COR-L47 (cell line): Measurements from ENCODE around the gene SLF2.
"Not testable (repeated sequence)": the region's sequence is repeated elsewhere in the genome, so short reads cannot be mapped to it uniquely, and the experiment has no call there.

ENCODE experiments used
- DNase-seq: peaks from one replicate; lab custom pipeline; 2025; lab: John Stamatoyannopoulos, UW

The SLF2 gene

GRCh38 chr10:100878291-100878910, 34.4 kb upstream of the SLF2 start:
- peak; percentile 38 for DNase-seq

GRCh38 chr10:100879741-100880360, 32.9 kb upstream of the SLF2 start:
- no peak for DNase-seq

DNA sequence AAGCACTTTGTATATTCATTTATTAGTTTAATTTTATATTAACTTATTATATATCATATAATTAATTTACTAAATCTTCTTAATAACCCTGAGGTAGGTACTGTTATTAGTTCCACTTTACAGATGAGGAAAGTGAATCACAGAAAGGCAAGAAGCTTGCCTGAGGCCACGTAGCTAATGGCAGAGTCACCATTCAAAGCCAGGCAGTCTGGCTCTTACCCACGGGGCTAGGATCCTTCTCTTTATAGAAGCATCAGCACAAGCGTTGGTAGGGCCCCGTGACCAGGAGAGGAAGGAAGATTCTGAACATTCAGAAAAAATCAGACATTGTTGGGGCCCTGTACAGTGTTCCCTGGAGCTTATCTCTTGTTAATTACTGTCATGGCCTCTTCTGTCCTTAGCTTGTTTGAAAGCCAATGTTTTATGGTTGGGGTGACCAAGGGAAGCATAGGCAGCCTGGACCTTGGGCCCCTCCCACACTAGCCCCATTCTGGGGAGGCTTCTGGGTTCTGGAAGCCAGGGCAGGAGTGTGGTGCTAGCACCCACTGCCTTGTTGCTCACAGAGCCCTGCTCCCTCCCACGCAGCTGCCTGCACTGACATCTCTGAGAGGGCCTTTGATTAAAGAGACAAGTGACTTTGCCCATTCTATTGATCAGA, 31.1 kb upstream of the SLF2 start:
- no peak for DNase-seq

- no peak for DNase-seq
Observed at GRCh38 chr10:100882252-100882651, 30.5 kb upstream of the SLF2 start.

GRCh38 chr10:100882671-100883311, 30.0 kb upstream of the SLF2 start:
- DNase-seq = no peak

DNA sequence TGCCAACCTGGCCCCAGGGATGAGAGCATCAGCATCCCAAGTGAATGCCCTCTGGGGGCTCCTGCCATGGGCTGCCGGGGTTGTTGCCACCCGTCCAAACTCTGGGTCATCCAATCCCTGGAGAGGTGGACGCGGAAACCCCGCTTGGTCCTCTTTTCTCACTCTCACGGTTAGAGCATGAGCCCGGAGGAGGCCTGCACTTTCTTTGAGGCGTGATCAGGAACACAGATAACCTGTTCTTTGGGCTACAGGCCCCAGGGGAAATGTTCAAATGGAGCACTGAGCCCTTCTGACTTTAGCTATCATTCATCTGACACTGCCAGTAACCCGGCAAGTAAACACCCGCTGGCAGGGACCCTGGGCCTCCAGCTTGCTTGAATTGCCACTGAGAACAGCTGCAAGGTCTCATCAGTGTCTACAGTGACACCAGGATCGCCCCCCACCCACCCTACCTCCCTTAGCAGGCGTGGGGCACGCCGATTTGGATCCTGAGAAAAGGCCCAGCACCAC, 29.4 kb upstream of the SLF2 start:
- no peak for DNase-seq

- not testable (repeated sequence) for DNase-seq
Observed at GRCh38 chr10:100885611-100886010, 27.2 kb upstream of the SLF2 start.

GRCh38 chr10:100886091-100886490, 26.7 kb upstream of the SLF2 start:
- DNase-seq = no peak

GRCh38 chr10:100886521-100886920, 26.2 kb upstream of the SLF2 start:
- DNase-seq = no peak

DNA sequence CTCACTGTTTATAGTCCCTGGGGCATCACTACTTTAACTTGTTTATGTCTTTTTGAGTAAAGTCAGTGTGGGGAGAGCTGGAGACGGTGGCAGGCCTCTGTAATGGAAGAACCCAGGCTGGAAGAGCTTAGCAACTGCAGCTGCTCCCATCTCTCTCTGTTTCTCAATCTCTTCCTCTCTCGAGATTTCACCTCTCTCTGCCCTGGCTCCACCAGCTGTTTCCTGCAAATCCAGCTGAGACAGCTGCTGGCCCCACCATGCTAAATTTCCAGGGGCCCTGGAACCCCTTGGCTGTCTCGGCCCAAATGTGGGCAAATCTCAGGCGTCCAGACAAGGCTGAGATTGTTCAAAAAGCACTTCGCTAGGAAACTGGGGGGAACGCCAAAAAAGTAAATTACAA, 25.8 kb upstream of the SLF2 start:
- no peak for DNase-seq

GRCh38 chr10:100887761-100888296, 24.9 kb upstream of the SLF2 start:
- no peak for DNase-seq

GRCh38 chr10:100888957-100889356, 23.8 kb upstream of the SLF2 start:
- no peak for DNase-seq

- DNase-seq = no peak
Observed at GRCh38 chr10:100889546-100889945, 23.2 kb upstream of the SLF2 start.

DNA sequence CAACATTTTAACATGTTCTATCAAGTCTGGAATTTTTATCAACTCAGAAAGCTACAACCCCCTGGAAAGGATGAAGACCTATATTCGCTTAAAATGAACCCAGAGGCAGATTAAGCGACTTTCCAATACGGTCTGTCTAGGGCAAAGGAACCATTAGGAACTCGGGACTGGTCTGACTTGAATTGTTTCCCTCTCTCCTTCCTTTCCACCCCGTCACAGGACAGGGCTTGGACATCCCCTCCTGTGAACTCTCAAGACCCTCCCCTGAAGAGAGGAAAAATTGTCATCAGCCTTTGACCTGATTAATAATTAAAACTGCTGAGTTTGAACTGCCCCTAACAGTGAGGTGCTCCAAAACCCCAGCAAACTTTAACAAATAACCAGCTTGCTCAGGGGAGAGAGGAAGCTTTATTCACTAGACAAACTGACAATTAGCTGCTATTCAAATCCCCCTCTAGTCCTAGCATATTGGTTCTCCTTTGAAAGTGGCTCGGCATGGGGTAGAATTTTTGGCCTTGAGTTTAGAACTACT, 22.6 kb upstream of the SLF2 start:
- no peak for DNase-seq

- no peak for DNase-seq
Observed at GRCh38 chr10:100890673-100891317, 22.0 kb upstream of the SLF2 start.

DNA sequence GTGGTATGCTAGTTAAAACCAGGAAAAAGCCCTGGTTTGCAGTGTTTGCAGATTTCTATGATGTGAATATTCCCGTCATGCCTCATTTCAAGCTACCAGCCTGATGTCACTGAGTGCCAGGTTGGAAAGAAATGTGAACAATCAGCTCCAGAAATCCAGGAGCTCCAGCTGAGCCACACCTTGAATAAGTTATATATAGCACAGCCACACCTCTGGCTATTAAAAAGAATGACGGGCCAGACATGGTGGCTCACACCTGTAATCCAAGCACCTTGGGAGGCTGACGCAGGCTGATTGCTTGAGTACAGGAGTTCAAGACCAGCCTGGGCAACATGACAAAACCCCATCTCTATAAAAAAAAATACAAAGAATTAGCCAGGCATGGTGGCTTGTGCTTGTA, 18.7 kb upstream of the SLF2 start:
- no peak for DNase-seq

DNA sequence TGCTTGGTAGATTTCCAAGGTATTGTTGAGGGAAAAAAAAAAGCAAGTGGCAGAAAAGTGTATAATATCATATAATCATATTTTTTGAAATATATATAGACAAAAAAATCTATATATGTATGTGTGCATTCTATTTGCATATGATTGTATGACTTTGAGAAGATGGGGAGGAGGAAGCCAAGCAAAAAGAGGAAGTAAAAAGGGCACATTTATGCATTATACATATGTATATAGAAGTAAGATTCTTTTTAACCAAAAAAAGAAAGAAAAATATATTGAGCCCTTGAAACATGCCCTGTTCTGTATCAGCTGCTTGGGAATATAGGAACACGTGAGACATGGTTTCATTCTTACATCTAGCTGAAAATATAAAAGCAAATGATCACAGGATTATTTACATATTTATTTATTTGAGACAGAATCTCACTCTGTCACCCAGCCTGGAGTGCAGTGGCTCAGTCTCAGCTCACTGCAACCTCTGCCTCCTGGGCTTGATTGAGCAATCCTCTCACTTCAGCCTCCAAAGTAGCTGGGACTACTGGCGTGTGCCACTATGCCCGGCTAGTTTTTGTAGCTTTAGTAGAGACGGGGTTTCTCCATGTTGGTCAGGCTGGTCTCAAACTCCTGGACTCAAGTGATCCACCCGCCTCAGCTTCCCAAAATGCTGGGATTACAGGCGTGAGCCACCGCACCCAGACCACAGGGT, 18.0 kb upstream of the SLF2 start:
- DNase-seq = no peak

DNA sequence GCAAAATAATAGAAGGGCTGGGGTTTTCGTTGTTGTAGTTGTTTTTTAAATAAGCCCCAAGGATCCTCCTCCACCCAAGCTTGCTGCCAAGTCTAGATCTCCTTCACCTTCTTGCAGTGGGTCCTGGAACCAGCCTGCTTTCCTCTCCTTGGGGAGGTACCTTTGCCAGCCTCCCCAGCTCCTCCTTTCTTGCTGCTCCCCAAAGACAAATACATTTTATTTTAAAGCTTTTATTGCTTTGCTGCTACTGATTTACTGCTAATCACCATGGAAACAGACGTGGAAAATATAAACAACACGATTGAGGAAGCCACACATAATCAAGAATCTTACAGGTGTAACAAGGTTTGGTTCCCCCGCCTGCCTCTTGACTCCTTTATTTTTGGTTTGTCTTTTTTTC, 17.4 kb upstream of the SLF2 start:
- DNase-seq = no peak

- DNase-seq = no peak
Observed at GRCh38 chr10:100895896-100896295, 16.9 kb upstream of the SLF2 start.

DNA sequence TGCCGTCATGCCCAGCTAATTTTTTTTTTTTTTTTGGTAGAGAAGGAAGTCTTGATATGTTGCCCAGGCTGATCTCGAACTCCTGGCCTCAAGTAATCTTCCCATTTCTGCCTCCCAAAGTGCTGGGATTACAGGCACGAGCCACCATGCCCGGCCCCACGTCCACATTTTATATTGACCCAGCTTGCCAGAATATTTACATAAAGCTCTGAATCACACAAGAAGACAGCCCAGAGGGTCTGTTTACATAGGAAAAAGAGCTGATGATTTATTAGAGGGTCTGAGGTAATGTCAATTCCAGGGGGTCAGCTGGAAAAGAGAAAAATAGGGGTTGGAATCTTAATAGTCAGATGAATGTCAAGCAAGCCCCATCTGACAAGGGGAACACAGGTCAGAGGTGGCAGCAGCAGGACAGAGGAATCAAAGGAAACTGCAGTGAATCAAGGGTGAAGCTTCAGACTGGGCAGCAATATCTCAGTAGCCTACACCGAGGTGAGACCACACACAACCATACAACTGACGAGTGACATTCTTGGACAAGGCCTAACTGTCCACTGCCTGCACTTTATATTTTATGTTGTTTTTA, 15.8 kb upstream of the SLF2 start:
- no peak for DNase-seq

DNA sequence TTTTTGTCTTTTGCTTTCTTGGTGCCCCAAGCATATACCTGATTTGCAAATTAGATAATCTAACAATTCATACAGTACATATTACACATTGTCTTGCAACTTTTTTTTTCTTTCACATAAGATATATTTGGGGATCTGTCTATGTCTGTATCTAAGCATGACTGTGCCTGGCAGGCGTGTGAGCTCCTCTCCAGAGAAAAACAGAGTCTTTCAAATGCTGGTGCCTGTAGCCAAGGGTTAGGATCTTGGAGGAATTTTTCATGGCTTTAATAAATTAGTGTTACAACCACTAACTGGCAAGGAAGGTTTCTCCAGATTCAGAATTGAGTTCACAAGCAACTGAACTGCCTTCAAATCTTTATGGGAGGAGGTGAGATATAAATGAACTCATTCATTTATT, 14.8 kb upstream of the SLF2 start:
- no peak for DNase-seq
